ENCODE data around the gene TMEM182.

Gene TMEM182

DNA sequence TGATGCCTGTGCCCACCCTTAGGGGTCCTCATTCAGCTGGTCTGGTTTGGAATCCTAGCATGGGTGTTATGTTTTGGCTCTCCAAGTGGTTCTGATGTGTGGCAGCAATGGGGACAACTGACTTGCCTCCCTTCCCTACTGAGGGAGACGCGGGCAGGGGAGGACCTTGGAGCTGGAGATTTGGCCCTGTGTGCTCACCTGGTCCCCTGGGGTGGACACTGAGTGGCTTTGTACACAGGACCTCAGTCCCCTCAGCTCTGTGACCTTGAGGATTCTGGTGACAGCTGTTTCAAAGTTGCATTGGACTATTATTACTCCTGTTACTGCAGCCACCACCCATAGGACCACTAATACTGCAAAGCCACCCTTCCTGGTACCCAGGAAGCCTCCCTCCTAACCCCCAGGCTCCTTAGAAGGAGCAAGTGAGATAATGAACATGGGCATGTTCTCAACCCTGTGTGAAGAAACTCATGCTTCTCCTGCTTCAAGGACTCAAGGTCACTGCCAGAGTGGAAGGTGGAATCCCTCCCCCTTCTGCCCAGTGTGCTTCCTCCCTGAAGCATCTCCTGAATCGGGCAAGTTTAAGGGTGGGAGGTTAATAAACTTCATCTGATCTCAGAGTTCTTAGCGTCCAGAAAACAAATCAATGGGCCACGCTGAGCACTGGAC, 26.5 kb downstream of the TMEM182 start:
- TF ChIP-seq ZNF266 (tag by site-specific recombination; IDR thresholded peaks at IDR 0.05; ENCODE audit: low read depth) (no peak), ZNF155 (tag by site-specific recombination; IDR thresholded peaks at IDR 0.05) (no peak), ZBTB44 (tag by site-specific recombination; IDR thresholded peaks at IDR 0.05) (no peak), ZNF202 (tag by site-specific recombination; IDR thresholded peaks at IDR 0.05; ENCODE audit: borderline replicate concordance) (no peak), ZNF426 (tag by site-specific recombination; IDR thresholded peaks at IDR 0.05) (no peak), ZNF114 (tag by site-specific recombination; IDR thresholded peaks at IDR 0.05) (no peak), YY2 (tag by site-specific recombination; IDR thresholded peaks at IDR 0.05) (no peak), ZNF530 (tag by site-specific recombination; IDR thresholded peaks at IDR 0.05; ENCODE audit: low read depth) (no peak), ZNF140 (tag by site-specific recombination; IDR thresholded peaks at IDR 0.05) (no peak), ZBTB8A (tag by site-specific recombination; IDR thresholded peaks at IDR 0.05) (no peak)
- TF ChIP-seq, protein P1, sequence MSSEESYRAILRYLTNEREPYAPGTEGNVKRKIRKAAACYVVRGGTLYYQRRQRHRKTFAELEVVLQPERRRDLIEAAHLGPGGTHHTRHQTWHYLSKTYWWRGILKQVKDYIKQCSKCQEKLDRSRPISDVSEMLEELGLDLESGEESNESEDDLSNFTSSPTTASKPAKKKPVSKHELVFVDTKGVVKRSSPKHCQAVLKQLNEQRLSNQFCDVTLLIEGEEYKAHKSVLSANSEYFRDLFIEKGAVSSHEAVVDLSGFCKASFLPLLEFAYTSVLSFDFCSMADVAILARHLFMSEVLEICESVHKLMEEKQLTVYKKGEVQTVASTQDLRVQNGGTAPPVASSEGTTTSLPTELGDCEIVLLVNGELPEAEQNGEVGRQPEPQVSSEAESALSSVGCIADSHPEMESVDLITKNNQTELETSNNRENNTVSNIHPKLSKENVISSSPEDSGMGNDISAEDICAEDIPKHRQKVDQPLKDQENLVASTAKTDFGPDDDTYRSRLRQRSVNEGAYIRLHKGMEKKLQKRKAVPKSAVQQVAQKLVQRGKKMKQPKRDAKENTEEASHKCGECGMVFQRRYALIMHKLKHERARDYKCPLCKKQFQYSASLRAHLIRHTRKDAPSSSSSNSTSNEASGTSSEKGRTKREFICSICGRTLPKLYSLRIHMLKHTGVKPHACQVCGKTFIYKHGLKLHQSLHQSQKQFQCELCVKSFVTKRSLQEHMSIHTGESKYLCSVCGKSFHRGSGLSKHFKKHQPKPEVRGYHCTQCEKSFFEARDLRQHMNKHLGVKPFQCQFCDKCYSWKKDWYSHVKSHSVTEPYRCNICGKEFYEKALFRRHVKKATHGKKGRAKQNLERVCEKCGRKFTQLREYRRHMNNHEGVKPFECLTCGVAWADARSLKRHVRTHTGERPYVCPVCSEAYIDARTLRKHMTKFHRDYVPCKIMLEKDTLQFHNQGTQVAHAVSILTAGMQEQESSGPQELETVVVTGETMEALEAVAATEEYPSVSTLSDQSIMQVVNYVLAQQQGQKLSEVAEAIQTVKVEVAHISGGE (tag by site-specific recombination; conservative IDR thresholded peaks at IDR 0.05; ENCODE audit: low read depth), result no peak
- Histone ChIP-seq H3K4me3 (ENCODE audit: low read depth, low read length) (no peak overlapping the region), H3K27ac (ENCODE audit: extremely low read depth, low read depth, low read length) (no peak overlapping the region), H3K36me3 (ENCODE audit: control insufficient read depth in 2 of 2, insufficient read depth in 1 of 2, low read length in 2 of 2) (no peaks in the 10 kb centered on the region), H3K9me3 (ENCODE audit: control insufficient read depth, insufficient read depth, low read depth, low read length) (no peaks in the 10 kb centered on the region), H3K4me1 (ENCODE audit: control insufficient read depth, insufficient read depth, low read length) (no peaks in the 10 kb centered on the region)
- ChIA-PET POLR2A (no interaction called here), CTCF (no interaction called here)

- Histone ChIP-seq H3K36me3 (ENCODE audit: control insufficient read depth in 2 of 2, insufficient read depth in 1 of 2, low read length in 2 of 2) (no peaks in the 10 kb centered on the region), H3K9me3 (ENCODE audit: control insufficient read depth, insufficient read depth, low read depth, low read length) (no peaks in the 10 kb centered on the region), H3K4me3 (ENCODE audit: low read depth, low read length) (no peak overlapping the region), H3K27ac (ENCODE audit: extremely low read depth, low read depth, low read length) (no peak overlapping the region), H3K4me1 (ENCODE audit: control insufficient read depth, insufficient read depth, low read length) (no peaks in the 10 kb centered on the region)
- ChIA-PET POLR2A (no interaction called here), CTCF (interaction anchor here (1.4 kb wide), 1 partner anchor 36 kb away, joined by 5 read pairs; no protein-coding TSS in a partner anchor)
- TF ChIP-seq ZIC2 (tag by site-specific recombination; IDR thresholded peaks at IDR 0.05) (peak; percentile 56; the same call in 1 of the 2 replicates), ZSCAN23 (tag by site-specific recombination; IDR thresholded peaks at IDR 0.05) (no peak)
Observed at GRCh38 chr2:102788885-102789260, 27.0 kb downstream of the TMEM182 start.

DNA sequence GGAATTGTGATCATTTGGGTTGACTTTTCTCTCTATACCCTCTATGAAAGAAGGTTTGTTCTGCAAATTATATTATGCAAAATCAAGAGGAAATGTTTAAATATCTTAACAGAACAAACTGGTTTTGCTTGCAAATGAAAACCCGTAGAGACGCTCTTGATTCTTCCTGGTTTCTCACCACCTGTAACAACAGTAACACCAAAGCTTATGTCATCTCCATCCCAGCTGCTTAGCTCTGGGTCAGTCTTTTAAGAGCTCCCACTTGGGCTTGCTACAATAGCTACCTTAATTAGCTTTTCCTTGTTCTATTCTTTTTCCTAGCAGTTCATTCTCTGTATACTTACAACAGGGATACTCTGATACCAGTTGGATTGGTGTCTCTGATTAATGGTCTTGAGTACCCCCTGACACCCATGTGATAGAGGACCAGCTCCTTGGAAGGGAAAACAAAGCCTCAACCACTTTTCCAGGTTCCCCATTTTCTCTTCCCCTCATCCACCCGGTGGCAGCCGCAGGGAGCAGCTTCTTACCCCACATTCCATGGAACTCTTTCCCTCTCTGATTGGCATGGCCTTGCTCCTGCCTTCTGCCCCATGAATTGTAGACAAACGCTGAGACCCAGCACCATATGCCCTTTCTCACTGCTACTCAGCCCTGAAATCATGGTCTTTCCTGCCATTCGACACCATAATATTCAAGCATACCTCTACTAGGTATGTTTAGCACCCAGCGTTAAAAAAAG, 27.7 kb downstream of the TMEM182 start:
- Histone ChIP-seq H3K4me3 (ENCODE audit: low read depth, low read length) (no peak overlapping the region), H3K36me3 (ENCODE audit: control insufficient read depth in 2 of 2, insufficient read depth in 1 of 2, low read length in 2 of 2) (no peaks in the 10 kb centered on the region), H3K4me1 (ENCODE audit: control insufficient read depth, insufficient read depth, low read length) (no peaks in the 10 kb centered on the region), H3K9me3 (ENCODE audit: control insufficient read depth, insufficient read depth, low read depth, low read length) (no peaks in the 10 kb centered on the region), H3K27ac (ENCODE audit: extremely low read depth, low read depth, low read length) (no peak overlapping the region)
- ChIA-PET CTCF (interaction anchor here (1.4 to 1.5 kb wide), 2 partner anchors 17 to 36 kb away, joined by 5 read pairs; no protein-coding TSS in a partner anchor), POLR2A (no interaction called here)
- TF ChIP-seq ZNF670 (tag by site-specific recombination; IDR thresholded peaks at IDR 0.05; ENCODE audit: low read depth), result no peak
- no peak for TF ChIP-seq ZSCAN16 (tag by site-specific recombination; IDR thresholded peaks at IDR 0.05)
- 0 out of 2 replicates have a peak, but pooled peaks have one; percentile 35 for TF ChIP-seq SCRT2 (tag by site-specific recombination; IDR thresholded peaks at IDR 0.05)

Data from HEK293 (cell line).